ENCODE results near the gene SDK2. TPM values are rescaled to one million over a fixed set of nuclear protein-coding genes. Genes with fewer than 3 reads are reported as not detected.

The SDK2 gene
- total and polyA plus RNA-seq, 9 of the 15 experiments (the other 6 are each of a cell fraction or from before 2014, with no cell fraction given): 0.04 TPM; not detected in 8

DNA sequence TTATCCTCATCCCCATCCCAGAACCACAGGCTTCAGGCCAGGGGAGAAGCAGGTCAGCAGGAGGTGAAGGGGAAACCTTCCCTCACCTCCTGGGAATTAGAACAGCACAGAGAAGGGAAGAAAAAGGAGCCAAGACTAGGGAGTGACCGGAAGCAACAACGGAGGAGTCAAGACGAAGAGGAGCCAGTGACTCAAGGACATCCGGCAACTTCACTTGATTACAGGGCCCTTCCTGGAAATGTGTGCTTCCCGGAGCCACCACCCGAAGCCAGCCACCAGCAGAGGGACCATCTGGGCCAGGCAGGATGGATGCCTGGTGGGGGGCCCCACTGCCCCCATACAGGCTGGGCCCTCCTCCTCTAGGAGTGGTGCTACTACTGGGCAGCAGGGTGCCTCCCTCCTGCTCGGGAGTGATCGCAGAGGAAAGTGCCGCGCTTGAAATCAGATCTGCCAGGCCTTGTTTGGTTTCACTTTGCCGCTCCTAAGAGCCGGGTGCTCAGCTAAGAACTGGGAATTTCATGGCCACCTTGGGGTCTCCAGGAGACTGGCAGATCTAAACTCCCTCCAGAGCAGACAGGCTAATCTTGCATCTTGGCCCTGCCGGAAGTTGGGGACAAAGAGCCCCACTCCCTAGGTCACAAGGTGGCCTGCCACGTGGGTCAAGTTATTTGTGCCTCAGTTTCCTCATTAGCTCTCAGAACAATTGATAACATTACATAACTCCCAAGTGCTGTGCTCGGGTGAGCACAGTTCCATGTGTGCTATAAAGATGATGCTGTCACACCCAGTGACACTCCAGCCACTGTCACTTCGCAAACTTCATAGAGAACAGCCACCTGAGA, 339.1 kb downstream of the SDK2 start (continued):
- TF ChIP-seq, protein P1, sequence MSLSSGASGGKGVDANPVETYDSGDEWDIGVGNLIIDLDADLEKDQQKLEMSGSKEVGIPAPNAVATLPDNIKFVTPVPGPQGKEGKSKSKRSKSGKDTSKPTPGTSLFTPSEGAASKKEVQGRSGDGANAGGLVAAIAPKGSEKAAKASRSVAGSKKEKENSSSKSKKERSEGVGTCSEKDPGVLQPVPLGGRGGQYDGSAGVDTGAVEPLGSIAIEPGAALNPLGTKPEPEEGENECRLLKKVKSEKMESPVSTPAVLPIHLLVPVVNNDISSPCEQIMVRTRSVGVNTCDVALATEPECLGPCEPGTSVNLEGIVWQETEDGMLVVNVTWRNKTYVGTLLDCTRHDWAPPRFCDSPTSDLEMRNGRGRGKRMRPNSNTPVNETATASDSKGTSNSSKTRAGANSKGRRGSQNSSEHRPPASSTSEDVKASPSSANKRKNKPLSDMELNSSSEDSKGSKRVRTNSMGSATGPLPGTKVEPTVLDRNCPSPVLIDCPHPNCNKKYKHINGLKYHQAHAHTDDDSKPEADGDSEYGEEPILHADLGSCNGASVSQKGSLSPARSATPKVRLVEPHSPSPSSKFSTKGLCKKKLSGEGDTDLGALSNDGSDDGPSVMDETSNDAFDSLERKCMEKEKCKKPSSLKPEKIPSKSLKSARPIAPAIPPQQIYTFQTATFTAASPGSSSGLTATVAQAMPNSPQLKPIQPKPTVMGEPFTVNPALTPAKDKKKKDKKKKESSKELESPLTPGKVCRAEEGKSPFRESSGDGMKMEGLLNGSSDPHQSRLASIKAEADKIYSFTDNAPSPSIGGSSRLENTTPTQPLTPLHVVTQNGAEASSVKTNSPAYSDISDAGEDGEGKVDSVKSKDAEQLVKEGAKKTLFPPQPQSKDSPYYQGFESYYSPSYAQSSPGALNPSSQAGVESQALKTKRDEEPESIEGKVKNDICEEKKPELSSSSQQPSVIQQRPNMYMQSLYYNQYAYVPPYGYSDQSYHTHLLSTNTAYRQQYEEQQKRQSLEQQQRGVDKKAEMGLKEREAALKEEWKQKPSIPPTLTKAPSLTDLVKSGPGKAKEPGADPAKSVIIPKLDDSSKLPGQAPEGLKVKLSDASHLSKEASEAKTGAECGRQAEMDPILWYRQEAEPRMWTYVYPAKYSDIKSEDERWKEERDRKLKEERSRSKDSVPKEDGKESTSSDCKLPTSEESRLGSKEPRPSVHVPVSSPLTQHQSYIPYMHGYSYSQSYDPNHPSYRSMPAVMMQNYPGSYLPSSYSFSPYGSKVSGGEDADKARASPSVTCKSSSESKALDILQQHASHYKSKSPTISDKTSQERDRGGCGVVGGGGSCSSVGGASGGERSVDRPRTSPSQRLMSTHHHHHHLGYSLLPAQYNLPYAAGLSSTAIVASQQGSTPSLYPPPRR (CRISPR knock-in tag; IDR thresholded peaks at IDR 0.05; ENCODE audit: borderline replicate concordance): no peak
- TF ChIP-seq TAF1 (IDR thresholded peaks at IDR 0.05; ENCODE audit: control insufficient read depth, extremely low read depth, insufficient read depth, low read length, severe bottlenecking) (peak; percentile 39), TCF7 (IDR thresholded peaks at IDR 0.05; ENCODE audit: borderline replicate concordance) (no peak), POLR3A (IDR thresholded peaks at IDR 0.05; ENCODE audit: borderline replicate concordance, extremely low read depth, insufficient read depth, insufficient read length) (no peak), SRSF3 (IDR thresholded peaks at IDR 0.05; ENCODE audit: insufficient read depth, low read length) (no peak)
- TF ChIP-seq, protein P2, sequence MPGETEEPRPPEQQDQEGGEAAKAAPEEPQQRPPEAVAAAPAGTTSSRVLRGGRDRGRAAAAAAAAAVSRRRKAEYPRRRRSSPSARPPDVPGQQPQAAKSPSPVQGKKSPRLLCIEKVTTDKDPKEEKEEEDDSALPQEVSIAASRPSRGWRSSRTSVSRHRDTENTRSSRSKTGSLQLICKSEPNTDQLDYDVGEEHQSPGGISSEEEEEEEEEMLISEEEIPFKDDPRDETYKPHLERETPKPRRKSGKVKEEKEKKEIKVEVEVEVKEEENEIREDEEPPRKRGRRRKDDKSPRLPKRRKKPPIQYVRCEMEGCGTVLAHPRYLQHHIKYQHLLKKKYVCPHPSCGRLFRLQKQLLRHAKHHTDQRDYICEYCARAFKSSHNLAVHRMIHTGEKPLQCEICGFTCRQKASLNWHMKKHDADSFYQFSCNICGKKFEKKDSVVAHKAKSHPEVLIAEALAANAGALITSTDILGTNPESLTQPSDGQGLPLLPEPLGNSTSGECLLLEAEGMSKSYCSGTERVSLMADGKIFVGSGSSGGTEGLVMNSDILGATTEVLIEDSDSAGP (CRISPR knock-in tag; IDR thresholded peaks at IDR 0.05): no peak
- TF ChIP-seq, protein P3, sequence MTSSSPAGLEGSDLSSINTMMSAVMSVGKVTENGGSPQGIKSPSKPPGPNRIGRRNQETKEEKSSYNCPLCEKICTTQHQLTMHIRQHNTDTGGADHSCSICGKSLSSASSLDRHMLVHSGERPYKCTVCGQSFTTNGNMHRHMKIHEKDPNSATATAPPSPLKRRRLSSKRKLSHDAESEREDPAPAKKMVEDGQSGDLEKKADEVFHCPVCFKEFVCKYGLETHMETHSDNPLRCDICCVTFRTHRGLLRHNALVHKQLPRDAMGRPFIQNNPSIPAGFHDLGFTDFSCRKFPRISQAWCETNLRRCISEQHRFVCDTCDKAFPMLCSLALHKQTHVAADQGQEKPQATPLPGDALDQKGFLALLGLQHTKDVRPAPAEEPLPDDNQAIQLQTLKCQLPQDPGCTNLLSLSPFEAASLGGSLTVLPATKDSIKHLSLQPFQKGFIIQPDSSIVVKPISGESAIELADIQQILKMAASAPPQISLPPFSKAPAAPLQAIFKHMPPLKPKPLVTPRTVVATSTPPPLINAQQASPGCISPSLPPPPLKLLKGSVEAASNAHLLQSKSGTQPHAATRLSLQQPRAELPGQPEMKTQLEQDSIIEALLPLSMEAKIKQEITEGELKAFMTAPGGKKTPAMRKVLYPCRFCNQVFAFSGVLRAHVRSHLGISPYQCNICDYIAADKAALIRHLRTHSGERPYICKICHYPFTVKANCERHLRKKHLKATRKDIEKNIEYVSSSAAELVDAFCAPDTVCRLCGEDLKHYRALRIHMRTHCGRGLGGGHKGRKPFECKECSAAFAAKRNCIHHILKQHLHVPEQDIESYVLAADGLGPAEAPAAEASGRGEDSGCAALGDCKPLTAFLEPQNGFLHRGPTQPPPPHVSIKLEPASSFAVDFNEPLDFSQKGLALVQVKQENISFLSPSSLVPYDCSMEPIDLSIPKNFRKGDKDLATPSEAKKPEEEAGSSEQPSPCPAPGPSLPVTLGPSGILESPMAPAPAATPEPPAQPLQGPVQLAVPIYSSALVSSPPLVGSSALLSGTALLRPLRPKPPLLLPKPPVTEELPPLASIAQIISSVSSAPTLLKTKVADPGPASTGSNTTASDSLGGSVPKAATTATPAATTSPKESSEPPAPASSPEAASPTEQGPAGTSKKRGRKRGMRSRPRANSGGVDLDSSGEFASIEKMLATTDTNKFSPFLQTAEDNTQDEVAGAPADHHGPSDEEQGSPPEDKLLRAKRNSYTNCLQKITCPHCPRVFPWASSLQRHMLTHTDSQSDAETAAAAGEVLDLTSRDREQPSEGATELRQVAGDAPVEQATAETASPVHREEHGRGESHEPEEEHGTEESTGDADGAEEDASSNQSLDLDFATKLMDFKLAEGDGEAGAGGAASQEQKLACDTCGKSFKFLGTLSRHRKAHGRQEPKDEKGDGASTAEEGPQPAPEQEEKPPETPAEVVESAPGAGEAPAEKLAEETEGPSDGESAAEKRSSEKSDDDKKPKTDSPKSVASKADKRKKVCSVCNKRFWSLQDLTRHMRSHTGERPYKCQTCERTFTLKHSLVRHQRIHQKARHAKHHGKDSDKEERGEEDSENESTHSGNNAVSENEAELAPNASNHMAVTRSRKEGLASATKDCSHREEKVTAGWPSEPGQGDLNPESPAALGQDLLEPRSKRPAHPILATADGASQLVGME (CRISPR knock-in tag; IDR thresholded peaks at IDR 0.05): no peak
- TF ChIP-seq, protein P4, sequence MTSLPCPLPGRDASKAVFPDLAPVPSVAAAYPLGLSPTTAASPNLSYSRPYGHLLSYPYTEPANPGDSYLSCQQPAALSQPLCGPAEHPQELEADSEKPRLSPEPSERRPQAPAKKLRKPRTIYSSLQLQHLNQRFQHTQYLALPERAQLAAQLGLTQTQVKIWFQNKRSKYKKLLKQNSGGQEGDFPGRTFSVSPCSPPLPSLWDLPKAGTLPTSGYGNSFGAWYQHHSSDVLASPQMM (CRISPR knock-in tag; IDR thresholded peaks at IDR 0.05): no peak

Measured in K562 (cell line).